Liver (tissue), 9 donors: ENCODE measurements around the gene IRGC. TPM values are rescaled to one million over a fixed set of nuclear protein-coding genes. Genes with fewer than 3 reads are reported as not detected.

ENCODE experiments used
- DNase-seq: peaks from one replicate; pipeline ENCODE4 v3.0.0-alpha.2; 2017; ENCODE audit warnings: low spot score
- H3K27ac ChIP-seq, 2 donors: one replicate each; pipeline ENCODE4 v1.7.0; 2013; ENCODE audit warnings: inconsistent platforms in 2 of 2, low read length in 2 of 2, control low read depth in 1 of 2, low read depth in 1 of 2, mild to moderate bottlenecking in 1 of 2
- H3K27me3 ChIP-seq, 4 donors: one replicate each; pipeline versions ENCODE4 v1.6.1 to v1.7.0; 2013; ENCODE audit warnings: low read length in 3 of 4, inconsistent platforms in 1 of 4, mild to moderate bottlenecking in 1 of 4, moderate library complexity in 1 of 4; ENCODE audit not compliant: control insufficient read depth in 4 of 4, insufficient read depth in 4 of 4
- H3K36me3 ChIP-seq, 4 donors: one replicate each; pipeline versions ENCODE4 v1.6.1 to v1.7.0; 2013; ENCODE audit warnings: low read length in 3 of 4, mild to moderate bottlenecking in 3 of 4, low read depth in 1 of 4, moderate library complexity in 1 of 4; ENCODE audit not compliant: control insufficient read depth in 4 of 4, insufficient read depth in 3 of 4
- H3K4me1 ChIP-seq, 4 donors: one replicate each; pipeline versions ENCODE4 v1.6.1 to v1.7.0; 2013; ENCODE audit warnings: low read length in 3 of 4, mild to moderate bottlenecking in 3 of 4, moderate library complexity in 1 of 4; ENCODE audit not compliant: control insufficient read depth in 4 of 4, insufficient read depth in 4 of 4
- H3K4me3 ChIP-seq, 3 donors: one replicate each; pipeline versions ENCODE4 v1.6.1 to v1.7.0; 2013; ENCODE audit warnings: low read length in 3 of 3, control low read depth in 1 of 3, low read depth in 1 of 3, mild to moderate bottlenecking in 1 of 3
- H3K9ac ChIP-seq, 2 donors: one replicate each; pipeline ENCODE4 v1.7.0; 2013; ENCODE audit warnings: low read length in 2 of 2, mild to moderate bottlenecking in 2 of 2, moderate library complexity in 2 of 2, control low read depth in 1 of 2, low read depth in 1 of 2
- H3K9me3 ChIP-seq, 4 donors: one replicate each; pipeline versions ENCODE4 v1.6.1 to v1.7.0; 2013; ENCODE audit warnings: low read length in 3 of 4; ENCODE audit not compliant: control insufficient read depth in 4 of 4
- EGR1 ChIP-seq, 2 donors: IDR thresholded peaks; 2 replicates each; pipeline ENCODE4 v1.6.1; 2016 to 2018; ENCODE audit warnings: antibody characterized with exemption in 2 of 2, low read depth in 2 of 2
- FOXA1 ChIP-seq: IDR thresholded peaks from 2 replicates; pipeline ENCODE4 v1.6.1; 2016; ENCODE audit warnings: antibody characterized with exemption
- FOXA2 ChIP-seq: IDR thresholded peaks from 2 replicates; pipeline ENCODE4 v1.6.1; 2016; ENCODE audit warnings: antibody characterized with exemption
- GABPA ChIP-seq, 2 donors: IDR thresholded peaks in 1 of 2; conservative IDR thresholded peaks in 1 of 2; 2 replicates each; pipeline ENCODE4 v1.6.1; 2016; ENCODE audit warnings: antibody characterized with exemption in 2 of 2, mild to moderate bottlenecking in 1 of 2, moderate library complexity in 1 of 2
- HNF4A ChIP-seq, 2 donors: conservative IDR thresholded peaks; 2 replicates each; pipeline ENCODE4 v1.6.1; 2016; ENCODE audit warnings: antibody characterized with exemption in 2 of 2, mild to moderate bottlenecking in 2 of 2
- JUND ChIP-seq, 2 donors: IDR thresholded peaks; 2 replicates each; pipeline ENCODE4 v1.6.1; 2016; ENCODE audit warnings: antibody characterized with exemption in 2 of 2
- NR2F2 ChIP-seq: IDR thresholded peaks from 2 replicates; pipeline ENCODE4 v1.6.1; 2016; ENCODE audit warnings: antibody characterized with exemption
- RAD21 ChIP-seq, 2 donors: IDR thresholded peaks; 2 replicates each; pipeline ENCODE4 v1.6.1; 2016; ENCODE audit warnings: antibody characterized with exemption in 2 of 2, mild to moderate bottlenecking in 2 of 2
- REST ChIP-seq: IDR thresholded peaks from 2 replicates; pipeline ENCODE4 v1.6.1; 2016; ENCODE audit warnings: antibody characterized with exemption, mild to moderate bottlenecking
- RXRA ChIP-seq, 2 donors: IDR thresholded peaks; 2 replicates each; pipeline ENCODE4 v1.6.1; 2017 to 2018; ENCODE audit warnings: antibody characterized with exemption in 2 of 2, mild to moderate bottlenecking in 1 of 2
- SP1 ChIP-seq: IDR thresholded peaks from 2 replicates; pipeline ENCODE4 v1.6.1; 2018; ENCODE audit warnings: antibody characterized with exemption, mild to moderate bottlenecking
- TAF1 ChIP-seq: conservative IDR thresholded peaks from 2 replicates; pipeline ENCODE4 v1.6.1; 2016; ENCODE audit warnings: antibody characterized with exemption, mild to moderate bottlenecking
- YY1 ChIP-seq: IDR thresholded peaks from 2 replicates; pipeline ENCODE4 v1.6.1; 2016; ENCODE audit warnings: antibody characterized with exemption, mild to moderate bottlenecking
- ZBTB33 ChIP-seq: IDR thresholded peaks from 2 replicates; pipeline ENCODE4 v1.6.1; 2016; ENCODE audit warnings: antibody characterized with exemption
- WGBS: extraction: QIAGEN DNeasy Blood & Tissue Kit; methylation state at CpG from one replicate; pipeline ENCODE4 v1.1.7; 2013; 5-methylcytosine and 5-hydroxymethylcytosine counted together
- polyA plus RNA-seq, 2 donors: library from polyadenylated mRNA; stranded (reverse) in 1 of 2; unstranded in 1 of 2; fragments of 200-250 nt in 1 of 2; fragments of >200 nt in 1 of 2; fragmentation: Nextera tagmentation in 1 of 2; extraction: Ambion mirVana in 1 of 2; gene quantifications; one replicate each; pipeline versions ENCODE4 v1.2.1 to v1.2.3, GENCODE V29; 2013 to 2015
- total RNA-seq, 2 donors: library from RNA; depleted of rRNA; stranded (reverse); fragments of >200 nt; gene quantifications; one replicate each; pipeline ENCODE4 v1.2.3, GENCODE V29; 2014
- TF ChIP-seq, protein P1 (sequence below): fragments of 150-350 bp; IDR thresholded peaks from 2 replicates; pipeline ENCODE4 v1.5.1; 2017; ENCODE audit warnings: improper control_type of control experiment, low read depth, low read length; ENCODE audit not compliant: missing input control
- TF ChIP-seq, protein P2 (sequence below): IDR thresholded peaks from 2 replicates; pipeline ENCODE4 v1.6.1; 2016; ENCODE audit warnings: antibody characterized with exemption
- TF ChIP-seq, protein P3 (sequence below): IDR thresholded peaks from 2 replicates; pipeline ENCODE4 v1.6.1; 2016; ENCODE audit warnings: antibody characterized with exemption
- donor health status: healthy.
- donor health status: healthy.
- donor health status: healthy.
- donor health status: healthy.
- donor health status: healthy.

The IRGC gene
- total and polyA plus RNA-seq, 4 donors: not detected

- no peak overlapping the region for H3K4me3 ChIP-seq
- no peaks in the 10 kb centered on the region for H3K27me3 ChIP-seq
- H3K9me3 ChIP-seq: no peaks in the 10 kb centered on the region
- no peak overlapping the region for H3K27ac ChIP-seq
- no peaks in the 10 kb centered on the region for H3K36me3 ChIP-seq
- H3K4me1 ChIP-seq: no peaks in the 10 kb centered on the region
- H3K9ac ChIP-seq: no peak overlapping the region
- DNase-seq: no peak
- 80% methylated on average over 5 of the region's 5 CpGs for WGBS
- TF ChIP-seq FOXA1 (no peak), JUND (IDR thresholded peaks at IDR 0.05) (no peak)
These were observed 4.0 kb downstream of the IRGC start for GRCh38 chr19:43719918-43720317.

GRCh38 chr19:43720936-43721335 lies 5.1 kb downstream of the IRGC start:
- H3K9ac ChIP-seq: no peak overlapping the region
- DNase-seq: no peak
- H3K27ac ChIP-seq: no peak overlapping the region
- H3K36me3 ChIP-seq: no peaks in the 10 kb centered on the region
- no peak for TF ChIP-seq REST
- TF ChIP-seq SP1: no peak
- TF ChIP-seq RXRA (IDR thresholded peaks at IDR 0.05): no peak
- H3K9me3 ChIP-seq: no peaks in the 10 kb centered on the region
- no peaks in the 10 kb centered on the region for H3K27me3 ChIP-seq
- no peak overlapping the region for H3K4me3 ChIP-seq
- no peaks in the 10 kb centered on the region for H3K4me1 ChIP-seq
- 85% methylated on average over 10 of the region's 10 CpGs for WGBS

- Histone ChIP-seq H3K4me3 (no peak overlapping the region), H3K27ac (no peak overlapping the region), H3K36me3 (no peaks in the 10 kb centered on the region), H3K4me1 (no peaks in the 10 kb centered on the region), H3K9ac (no peak overlapping the region), H3K9me3 (no peaks in the 10 kb centered on the region), H3K27me3 (no peaks in the 10 kb centered on the region)
- no peak for DNase-seq
- 75% methylated on average over 5 of the region's 5 CpGs for WGBS
- TF ChIP-seq HNF4A (conservative IDR thresholded peaks at IDR 0.05) (no peak), FOXA2 (no peak), NR2F2 (no peak), YY1 (no peak), ZBTB33 (no peak), FOXA1 (no peak), RXRA (IDR thresholded peaks at IDR 0.05) (no peak), REST (no peak), GABPA (IDR thresholded peaks at IDR 0.05 in 1 of 2, conservative IDR thresholded peaks at IDR 0.05 in 1 of 2) (no peak), RAD21 (IDR thresholded peaks at IDR 0.05) (no peak), SP1 (no peak), JUND (IDR thresholded peaks at IDR 0.05) (no peak), EGR1 (IDR thresholded peaks at IDR 0.05; ENCODE audit: low read depth in 2 of 2) (no peak), TAF1 (no peak)
- TF ChIP-seq, protein P1, sequence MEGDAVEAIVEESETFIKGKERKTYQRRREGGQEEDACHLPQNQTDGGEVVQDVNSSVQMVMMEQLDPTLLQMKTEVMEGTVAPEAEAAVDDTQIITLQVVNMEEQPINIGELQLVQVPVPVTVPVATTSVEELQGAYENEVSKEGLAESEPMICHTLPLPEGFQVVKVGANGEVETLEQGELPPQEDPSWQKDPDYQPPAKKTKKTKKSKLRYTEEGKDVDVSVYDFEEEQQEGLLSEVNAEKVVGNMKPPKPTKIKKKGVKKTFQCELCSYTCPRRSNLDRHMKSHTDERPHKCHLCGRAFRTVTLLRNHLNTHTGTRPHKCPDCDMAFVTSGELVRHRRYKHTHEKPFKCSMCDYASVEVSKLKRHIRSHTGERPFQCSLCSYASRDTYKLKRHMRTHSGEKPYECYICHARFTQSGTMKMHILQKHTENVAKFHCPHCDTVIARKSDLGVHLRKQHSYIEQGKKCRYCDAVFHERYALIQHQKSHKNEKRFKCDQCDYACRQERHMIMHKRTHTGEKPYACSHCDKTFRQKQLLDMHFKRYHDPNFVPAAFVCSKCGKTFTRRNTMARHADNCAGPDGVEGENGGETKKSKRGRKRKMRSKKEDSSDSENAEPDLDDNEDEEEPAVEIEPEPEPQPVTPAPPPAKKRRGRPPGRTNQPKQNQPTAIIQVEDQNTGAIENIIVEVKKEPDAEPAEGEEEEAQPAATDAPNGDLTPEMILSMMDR: no peak
- TF ChIP-seq, protein P2, sequence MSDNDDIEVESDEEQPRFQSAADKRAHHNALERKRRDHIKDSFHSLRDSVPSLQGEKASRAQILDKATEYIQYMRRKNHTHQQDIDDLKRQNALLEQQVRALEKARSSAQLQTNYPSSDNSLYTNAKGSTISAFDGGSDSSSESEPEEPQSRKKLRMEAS: no peak
- TF ChIP-seq, protein P3, sequence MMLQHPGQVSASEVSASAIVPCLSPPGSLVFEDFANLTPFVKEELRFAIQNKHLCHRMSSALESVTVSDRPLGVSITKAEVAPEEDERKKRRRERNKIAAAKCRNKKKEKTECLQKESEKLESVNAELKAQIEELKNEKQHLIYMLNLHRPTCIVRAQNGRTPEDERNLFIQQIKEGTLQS: no peak
These were observed 5.7 kb downstream of the IRGC start for GRCh38 chr19:43721469-43722048.
